GM21515 (cell line): ENCODE data around the gene PREX1.
"Not testable (repeated sequence)": the region's sequence is repeated elsewhere in the genome, so short reads cannot be mapped to it uniquely, and the experiment has no call there.

Experiments
- ATAC-seq: cut with Tn5 transposase; IDR thresholded peaks from one replicate; pipeline ENCODE4 v1.9.1; 2021; ENCODE audit not compliant: unreplicated experiment

The PREX1 gene

GRCh38 chr20:48826883-48827771 lies 672 bp downstream of the PREX1 start:
- peak; percentile 12 for ATAC-seq

- not testable (repeated sequence) for ATAC-seq
Measured at GRCh38 chr20:48826480-48826879, 1.3 kb downstream of the PREX1 start.

GRCh38 chr20:48826069-48826468 lies 1.7 kb downstream of the PREX1 start:
- ATAC-seq, result no peak

- ATAC-seq, result no peak
Measured at GRCh38 chr20:48825566-48825920, 2.3 kb downstream of the PREX1 start.

GRCh38 chr20:48824830-48825565 lies 2.8 kb downstream of the PREX1 start:
- ATAC-seq, result no peak

- ATAC-seq, result no peak
Measured at GRCh38 chr20:48823960-48824498, 3.8 kb downstream of the PREX1 start.

- ATAC-seq, result no peak
Measured at GRCh38 chr20:48823476-48823875, 4.3 kb downstream of the PREX1 start.

GRCh38 chr20:48822879-48823385 lies 4.9 kb downstream of the PREX1 start:
- no peak for ATAC-seq

GRCh38 chr20:48822178-48822577 lies 5.6 kb downstream of the PREX1 start:
- ATAC-seq, result no peak

GRCh38 chr20:48821261-48821920 lies 6.4 kb downstream of the PREX1 start:
- ATAC-seq, result no peak

GRCh38 chr20:48820649-48820973 lies 7.2 kb downstream of the PREX1 start:
- ATAC-seq, result no peak

- ATAC-seq, result no peak
Measured at GRCh38 chr20:48819821-48820648, 7.8 kb downstream of the PREX1 start.

- no peak for ATAC-seq
Measured at GRCh38 chr20:48819089-48819488, 8.7 kb downstream of the PREX1 start.

GRCh38 chr20:48818481-48818987 lies 9.3 kb downstream of the PREX1 start:
- ATAC-seq, result no peak

GRCh38 chr20:48818031-48818370 lies 9.8 kb downstream of the PREX1 start:
- ATAC-seq, result no peak

- ATAC-seq, result no peak
Measured at GRCh38 chr20:48817367-48818030, 10.3 kb downstream of the PREX1 start.

- ATAC-seq, result no peak
Measured at GRCh38 chr20:48816282-48817205, 11.3 kb downstream of the PREX1 start.

- no peak for ATAC-seq
Measured at GRCh38 chr20:48815537-48815936, 12.3 kb downstream of the PREX1 start.

GRCh38 chr20:48814633-48815032 lies 13.2 kb downstream of the PREX1 start:
- ATAC-seq, result no peak
